HCT116 (cell line): ENCODE measurements around the gene CISD3. TPM values are rescaled to one million over a fixed set of nuclear protein-coding genes. Genes with fewer than 3 reads are reported as not detected.

Experiments used
- ATAC-seq: fragments of 200-7000 bp; cut with Tn5 transposase; 2 replicates; pipeline ENCODE4 v1.9.1; 2020; ENCODE audit warnings: mild to moderate bottlenecking, moderate library complexity
- BruUV-seq: library from RNA; stranded (reverse); fragments of 400-500 nt; replicated peaks from 2 replicates; lab custom pipeline; 2021; lab: Mats Ljungman, UMichigan
- CTCF ChIA-PET: fragments of 300-600 bp; sonication (Branson Sonifier 250); formaldehyde crosslinking; loops from one replicate; lab custom pipeline; 2021; ENCODE audit warnings: antibody characterized with exemption; lab: Charles Lee
- POLR2A ChIA-PET: fragments of 300-600, 350-600 bp; sonication (Branson Sonifier 250); formaldehyde crosslinking; loops from one replicate; lab custom pipeline; 2021; ENCODE audit warnings: antibody characterized with exemption; lab: Charles Lee
- RAD21 ChIA-PET, 2 experiments: fragments of 300-600 bp; sonication (Branson Sonifier 250); formaldehyde crosslinking; loops; one replicate each; lab custom pipeline; 2023; ENCODE audit warnings: low total read pairs in 2 of 2; ENCODE audit not compliant: uncharacterized antibody in 2 of 2, unreplicated experiment in 2 of 2, low non-redundant PET in 1 of 2; lab: Charles Lee
- DNase-seq: peaks from one replicate; pipeline ENCODE4 v3.0.0-alpha.2; 2010; ENCODE audit warnings: low read depth, low spot score
- H2AFZ ChIP-seq: fragments of 200-600 bp; shearing (Covaris generic), sonication (generic); 2 replicates; pipeline ENCODE4 v1.6.1; 2017; ENCODE audit warnings: low read depth, mixed run types, mixed read lengths, antibody characterized with exemption, low read length; ENCODE audit not compliant: poor library complexity, severe bottlenecking
- H3K27ac ChIP-seq: 2 replicates; pipeline ENCODE4 v1.5.1; 2012; ENCODE audit warnings: low read depth, low read length
- H3K27me3 ChIP-seq: fragments of 200-600 bp; sonication (generic); 2 replicates; pipeline ENCODE4 v1.6.1; 2016; ENCODE audit warnings: mixed run types, low read length, mixed read lengths; ENCODE audit not compliant: insufficient read depth
- H3K36me3 ChIP-seq, 2 experiments: fragments of 200-500 bp in 1 of 2; fragments of 200-600 bp in 1 of 2; sonication (Bioruptor generic) in 1 of 2; sonication (generic) in 1 of 2; 2 replicates each; pipeline versions ENCODE4 v1.5.1 to v1.6.1; 2014 to 2016; ENCODE audit warnings: low read length in 2 of 2, inconsistent platforms in 1 of 2, mixed read lengths in 1 of 2, mixed run types in 1 of 2; ENCODE audit not compliant: insufficient read depth in 2 of 2, control insufficient read depth in 1 of 2
- H3K4me1 ChIP-seq, 2 experiments: fragments of 200-600 bp in 1 of 2; sonication (generic) in 1 of 2; 2 replicates each; pipeline versions ENCODE4 v1.5.1 to v1.6.1; 2012 to 2017; ENCODE audit warnings: low read length in 2 of 2, inconsistent platforms in 1 of 2, mild to moderate bottlenecking in 1 of 2, mixed read lengths in 1 of 2, mixed run types in 1 of 2, moderate library complexity in 1 of 2; ENCODE audit not compliant: insufficient read depth in 2 of 2, control insufficient read depth in 1 of 2
- H3K4me2 ChIP-seq: fragments of 200-600 bp; sonication (generic); 2 replicates; pipeline ENCODE4 v1.6.1; 2017; ENCODE audit warnings: mixed run types, low read length, mixed read lengths
- H3K4me3 ChIP-seq, 2 experiments: fragments of 200-600 bp in 1 of 2; sonication (generic) in 1 of 2; replicated peaks in 1 of 2; 2 replicates each; pipeline ENCODE4 v1.5.1; 2011 to 2016; ENCODE audit warnings: low read length in 2 of 2, control low read depth in 1 of 2, low read depth in 1 of 2, mild to moderate bottlenecking in 1 of 2, mixed read lengths in 1 of 2, mixed run types in 1 of 2
- H3K79me2 ChIP-seq: fragments of 200-600 bp; sonication (generic); 2 replicates; pipeline ENCODE4 v1.6.1; 2017; ENCODE audit warnings: mild to moderate bottlenecking, mixed run types, low read length, moderate library complexity, mixed read lengths; ENCODE audit not compliant: insufficient read depth
- H3K9ac ChIP-seq: fragments of 200-600 bp; sonication (generic); 2 replicates; pipeline ENCODE4 v1.6.1; 2016; ENCODE audit warnings: low read length, mixed read lengths
- H3K9me2 ChIP-seq: fragments of 200-600 bp; sonication (generic), shearing (Covaris generic); 2 replicates; pipeline ENCODE4 v1.6.1; 2017; ENCODE audit warnings: mixed run types, mild to moderate bottlenecking, moderate library complexity; ENCODE audit not compliant: insufficient read depth
- H3K9me3 ChIP-seq, 2 experiments: fragments of 200-500 bp in 1 of 2; fragments of 200-600 bp in 1 of 2; sonication (Bioruptor generic) in 1 of 2; sonication (generic) in 1 of 2; 2 replicates each; pipeline ENCODE4 v1.6.1; 2014 to 2017; ENCODE audit warnings: low read length in 2 of 2, mixed read lengths in 2 of 2, inconsistent platforms in 1 of 2, low read depth in 1 of 2, mild to moderate bottlenecking in 1 of 2, mixed run types in 1 of 2, moderate library complexity in 1 of 2; ENCODE audit not compliant: control insufficient read depth in 1 of 2, insufficient read depth in 1 of 2
- H4K20me1 ChIP-seq: fragments of 200-600 bp; sonication (generic), shearing (Covaris generic); 2 replicates; pipeline ENCODE4 v1.6.1; 2017; ENCODE audit warnings: mixed run types, mild to moderate bottlenecking, moderate library complexity; ENCODE audit not compliant: insufficient read depth
- CBX3 ChIP-seq: IDR thresholded peaks from 2 replicates; pipeline ENCODE4 v1.6.1; 2012; ENCODE audit warnings: low read depth
- CEBPB ChIP-seq: IDR thresholded peaks from 2 replicates; pipeline ENCODE4 v1.6.1; 2012; ENCODE audit warnings: low read depth
- EGR1 ChIP-seq: IDR thresholded peaks from 2 replicates; pipeline ENCODE4 v1.6.1; 2012; ENCODE audit warnings: low read depth
- ELF1 ChIP-seq: IDR thresholded peaks from 2 replicates; pipeline ENCODE4 v1.6.1; 2012; ENCODE audit warnings: low read depth, borderline replicate concordance
- EZH2 ChIP-seq: fragments of 200-600 bp; sonication (generic); IDR thresholded peaks from 2 replicates; pipeline ENCODE4 v1.6.1; 2017; ENCODE audit warnings: antibody characterized with exemption, mixed run types
- EZH2phosphoT487 ChIP-seq: fragments of 200-600 bp; IDR thresholded peaks from 2 replicates; pipeline ENCODE4 v1.6.1; 2018; ENCODE audit warnings: antibody characterized with exemption, borderline replicate concordance
- FOSL1 ChIP-seq: IDR thresholded peaks from 2 replicates; pipeline ENCODE4 v1.6.1; 2012; ENCODE audit warnings: low read depth
- JUND ChIP-seq: IDR thresholded peaks from 2 replicates; pipeline ENCODE4 v1.6.1; 2012
- POLR2A ChIP-seq: IDR thresholded peaks from 2 replicates; pipeline ENCODE4 v1.7.0; 2011; ENCODE audit warnings: borderline replicate concordance; ENCODE audit not compliant: insufficient read depth, insufficient read length; ENCODE audit errors: extremely low read depth
- RAD21 ChIP-seq: IDR thresholded peaks from 2 replicates; pipeline ENCODE4 v1.6.1; 2012; ENCODE audit warnings: low read depth, mild to moderate bottlenecking
- SRF ChIP-seq: IDR thresholded peaks from 2 replicates; pipeline ENCODE4 v1.6.1; 2012; ENCODE audit warnings: low read depth
- TCF7L2 ChIP-seq: IDR thresholded peaks from 2 replicates; pipeline ENCODE4 v1.7.0; 2011; ENCODE audit warnings: borderline replicate concordance, inconsistent platforms; ENCODE audit not compliant: insufficient read depth, insufficient read length; ENCODE audit errors: extremely low read depth
- ZFX ChIP-seq: fragments of 450-650 bp; IDR thresholded peaks from 2 replicates; pipeline ENCODE4 v1.6.1; 2017
- intact Hi-C: fragments of 100-400 bp; cut with micrococcal nuclease; formaldehyde crosslinking; loops from 2 replicates; pipeline ENCODE4 v1.10.0; 2022
- total RNA-seq: library from RNA; stranded (reverse); gene quantifications from one replicate; pipeline ENCODE4 v1.2.1, GENCODE V29; 2021; ENCODE audit not compliant: unreplicated experiment
- TF ChIP-seq, protein P1 (sequence below): IDR thresholded peaks from 2 replicates; pipeline ENCODE4 v1.6.1; 2011; ENCODE audit warnings: mild to moderate bottlenecking, low read length, moderate library complexity; ENCODE audit not compliant: insufficient replicate concordance; ENCODE audit errors: extremely low read depth
- TF ChIP-seq, protein P2 (sequence below): IDR thresholded peaks from 2 replicates; pipeline ENCODE4 v1.6.1; 2012
- TF ChIP-seq, protein P3 (sequence below), 3 experiments: fragments of 200-600 bp in 1 of 3; sonication (generic) in 1 of 3; IDR thresholded peaks in 2 of 3; conservative IDR thresholded peaks in 1 of 3; 2 replicates each; pipeline ENCODE4 v1.5.1; 2012 to 2017; ENCODE audit warnings: low read depth in 2 of 3, low read length in 2 of 3, antibody characterized with exemption in 1 of 3, borderline replicate concordance in 1 of 3, control low read depth in 1 of 3, mild to moderate bottlenecking in 1 of 3, mixed read lengths in 1 of 3, mixed run types in 1 of 3, moderate library complexity in 1 of 3; ENCODE audit not compliant: insufficient read depth in 1 of 3
- TF ChIP-seq, protein P4 (sequence below): IDR thresholded peaks from 2 replicates; pipeline ENCODE4 v1.6.1; 2012; ENCODE audit warnings: low read depth

Gene CISD3
- total RNA-seq, 1 experiment from 2014 or later, result 50.2 TPM

DNA sequence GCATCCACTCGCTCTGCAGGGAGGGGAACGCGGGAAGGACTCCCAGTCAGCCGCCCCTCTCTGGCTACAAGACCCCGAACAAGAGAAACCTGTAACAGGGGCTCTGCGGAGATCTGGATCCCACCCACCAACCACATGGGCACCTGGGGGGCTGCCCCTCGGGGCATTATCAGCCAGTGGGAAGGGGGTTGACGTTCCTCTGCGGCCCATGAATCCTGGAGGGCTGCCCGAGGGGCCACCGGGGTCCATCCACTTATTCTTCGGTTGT, 19.8 kb downstream of the CISD3 start:
- H3K4me1 ChIP-seq, result peaks cover 33 to 63% of the 10 kb centered on the region in 2 experiments
- RAD21 ChIA-PET, result no interaction called here
- peak overlapping the region; percentile 100 for H3K27ac ChIP-seq
- DNase-seq (no peak), ATAC-seq (no peak)
- no peaks in the 10 kb centered on the region for H4K20me1 ChIP-seq
- intact Hi-C loops, result loop anchor here (5.0 kb wide), 4 partner anchors 47 to 117 kb away; partner anchors contain the start of genes PIP4K2B and RPL23
- peak overlapping the region; percentile 94 for H3K4me2 ChIP-seq
- no peak for TF ChIP-seq POLR2A
- no peak for TF ChIP-seq RAD21
- no peak for TF ChIP-seq FOSL1
- no peak for TF ChIP-seq CEBPB
- no peak for TF ChIP-seq ELF1
- TF ChIP-seq ZFX, result no peak
- TF ChIP-seq JUND, result no peak
- TF ChIP-seq, protein P1, sequence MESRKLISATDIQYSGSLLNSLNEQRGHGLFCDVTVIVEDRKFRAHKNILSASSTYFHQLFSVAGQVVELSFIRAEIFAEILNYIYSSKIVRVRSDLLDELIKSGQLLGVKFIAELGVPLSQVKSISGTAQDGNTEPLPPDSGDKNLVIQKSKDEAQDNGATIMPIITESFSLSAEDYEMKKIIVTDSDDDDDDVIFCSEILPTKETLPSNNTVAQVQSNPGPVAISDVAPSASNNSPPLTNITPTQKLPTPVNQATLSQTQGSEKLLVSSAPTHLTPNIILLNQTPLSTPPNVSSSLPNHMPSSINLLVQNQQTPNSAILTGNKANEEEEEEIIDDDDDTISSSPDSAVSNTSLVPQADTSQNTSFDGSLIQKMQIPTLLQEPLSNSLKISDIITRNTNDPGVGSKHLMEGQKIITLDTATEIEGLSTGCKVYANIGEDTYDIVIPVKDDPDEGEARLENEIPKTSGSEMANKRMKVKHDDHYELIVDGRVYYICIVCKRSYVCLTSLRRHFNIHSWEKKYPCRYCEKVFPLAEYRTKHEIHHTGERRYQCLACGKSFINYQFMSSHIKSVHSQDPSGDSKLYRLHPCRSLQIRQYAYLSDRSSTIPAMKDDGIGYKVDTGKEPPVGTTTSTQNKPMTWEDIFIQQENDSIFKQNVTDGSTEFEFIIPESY, result no peak
- TF ChIP-seq, protein P2, sequence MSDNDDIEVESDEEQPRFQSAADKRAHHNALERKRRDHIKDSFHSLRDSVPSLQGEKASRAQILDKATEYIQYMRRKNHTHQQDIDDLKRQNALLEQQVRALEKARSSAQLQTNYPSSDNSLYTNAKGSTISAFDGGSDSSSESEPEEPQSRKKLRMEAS, result no peak
- TF ChIP-seq, protein P3, sequence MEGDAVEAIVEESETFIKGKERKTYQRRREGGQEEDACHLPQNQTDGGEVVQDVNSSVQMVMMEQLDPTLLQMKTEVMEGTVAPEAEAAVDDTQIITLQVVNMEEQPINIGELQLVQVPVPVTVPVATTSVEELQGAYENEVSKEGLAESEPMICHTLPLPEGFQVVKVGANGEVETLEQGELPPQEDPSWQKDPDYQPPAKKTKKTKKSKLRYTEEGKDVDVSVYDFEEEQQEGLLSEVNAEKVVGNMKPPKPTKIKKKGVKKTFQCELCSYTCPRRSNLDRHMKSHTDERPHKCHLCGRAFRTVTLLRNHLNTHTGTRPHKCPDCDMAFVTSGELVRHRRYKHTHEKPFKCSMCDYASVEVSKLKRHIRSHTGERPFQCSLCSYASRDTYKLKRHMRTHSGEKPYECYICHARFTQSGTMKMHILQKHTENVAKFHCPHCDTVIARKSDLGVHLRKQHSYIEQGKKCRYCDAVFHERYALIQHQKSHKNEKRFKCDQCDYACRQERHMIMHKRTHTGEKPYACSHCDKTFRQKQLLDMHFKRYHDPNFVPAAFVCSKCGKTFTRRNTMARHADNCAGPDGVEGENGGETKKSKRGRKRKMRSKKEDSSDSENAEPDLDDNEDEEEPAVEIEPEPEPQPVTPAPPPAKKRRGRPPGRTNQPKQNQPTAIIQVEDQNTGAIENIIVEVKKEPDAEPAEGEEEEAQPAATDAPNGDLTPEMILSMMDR (IDR thresholded peaks at IDR 0.05 in 2 of 3, conservative IDR thresholded peaks at IDR 0.05 in 1 of 3; ENCODE audit: borderline replicate concordance in 1 of 3, insufficient read depth in 1 of 3, low read depth in 2 of 3, low read length in 2 of 3), result no peak
- TF ChIP-seq CBX3, result no peak
- TF ChIP-seq EGR1, result no peak
- TF ChIP-seq, protein P4, sequence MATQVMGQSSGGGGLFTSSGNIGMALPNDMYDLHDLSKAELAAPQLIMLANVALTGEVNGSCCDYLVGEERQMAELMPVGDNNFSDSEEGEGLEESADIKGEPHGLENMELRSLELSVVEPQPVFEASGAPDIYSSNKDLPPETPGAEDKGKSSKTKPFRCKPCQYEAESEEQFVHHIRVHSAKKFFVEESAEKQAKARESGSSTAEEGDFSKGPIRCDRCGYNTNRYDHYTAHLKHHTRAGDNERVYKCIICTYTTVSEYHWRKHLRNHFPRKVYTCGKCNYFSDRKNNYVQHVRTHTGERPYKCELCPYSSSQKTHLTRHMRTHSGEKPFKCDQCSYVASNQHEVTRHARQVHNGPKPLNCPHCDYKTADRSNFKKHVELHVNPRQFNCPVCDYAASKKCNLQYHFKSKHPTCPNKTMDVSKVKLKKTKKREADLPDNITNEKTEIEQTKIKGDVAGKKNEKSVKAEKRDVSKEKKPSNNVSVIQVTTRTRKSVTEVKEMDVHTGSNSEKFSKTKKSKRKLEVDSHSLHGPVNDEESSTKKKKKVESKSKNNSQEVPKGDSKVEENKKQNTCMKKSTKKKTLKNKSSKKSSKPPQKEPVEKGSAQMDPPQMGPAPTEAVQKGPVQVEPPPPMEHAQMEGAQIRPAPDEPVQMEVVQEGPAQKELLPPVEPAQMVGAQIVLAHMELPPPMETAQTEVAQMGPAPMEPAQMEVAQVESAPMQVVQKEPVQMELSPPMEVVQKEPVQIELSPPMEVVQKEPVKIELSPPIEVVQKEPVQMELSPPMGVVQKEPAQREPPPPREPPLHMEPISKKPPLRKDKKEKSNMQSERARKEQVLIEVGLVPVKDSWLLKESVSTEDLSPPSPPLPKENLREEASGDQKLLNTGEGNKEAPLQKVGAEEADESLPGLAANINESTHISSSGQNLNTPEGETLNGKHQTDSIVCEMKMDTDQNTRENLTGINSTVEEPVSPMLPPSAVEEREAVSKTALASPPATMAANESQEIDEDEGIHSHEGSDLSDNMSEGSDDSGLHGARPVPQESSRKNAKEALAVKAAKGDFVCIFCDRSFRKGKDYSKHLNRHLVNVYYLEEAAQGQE, result no peak
- TF ChIP-seq EZH2, result no peak
- TF ChIP-seq EZH2phosphoT487, result no peak
- TF ChIP-seq SRF, result no peak
- TF ChIP-seq TCF7L2, result no peak
- no peaks in the 10 kb centered on the region for H3K9me2 ChIP-seq
- H3K27me3 ChIP-seq, result no peaks in the 10 kb centered on the region
- BruUV-seq, result TSS peak; percentile 45
- H3K36me3 ChIP-seq, result peaks cover 3 to 15% of the 10 kb centered on the region in 2 experiments; a peak in 2 of 4 replicates
- peak overlapping the region; percentile 99 to 100 for H3K4me3 ChIP-seq
- POLR2A ChIA-PET, result interaction anchor here (1.0 to 1.2 kb wide), 2 partner anchors 73 to 121 kb away, joined by 3 to 5 read pairs; no protein-coding TSS in a partner anchor
- H3K9me3 ChIP-seq, result no peaks in the 10 kb centered on the region
- no peak overlapping the region for H2AFZ ChIP-seq
- peaks cover 69% of the 10 kb centered on the region for H3K79me2 ChIP-seq
- CTCF ChIA-PET, result interaction anchor here (0.9 to 1.8 kb wide), 3 partner anchors 13 to 233 kb away, joined by 3 to 5 read pairs (median 3); no protein-coding TSS in a partner anchor
- peak overlapping the region; percentile 93 for H3K9ac ChIP-seq
